Cardiac muscle cell (in vitro differentiated cells and primary cell): ENCODE data around the gene LRRC7. TPM values are rescaled to one million over a fixed set of nuclear protein-coding genes. Genes with fewer than 3 reads are reported as not detected.
A peak's percentile ranks its signal among the peaks of the same experiment; 100 is the strongest.

Source experiments
- DNase-seq, 2 donors: peaks; one replicate each; pipeline versions ENCODE4 v3.0.0 to v3.0.0-alpha.2; 2010 to 2017; ENCODE audit warnings: low read depth in 1 of 2, low spot score in 1 of 2
- H3K27ac ChIP-seq: fragments of 200-600 bp; sonication (generic); 2 replicates; pipeline ENCODE4 v1.5.1; 2016
- H3K27me3 ChIP-seq: fragments of 200-600 bp; sonication (generic); 2 replicates; pipeline ENCODE4 v1.6.0; 2016; ENCODE audit warnings: control low read depth
- H3K36me3 ChIP-seq: fragments of 200-600 bp; sonication (generic); 2 replicates; pipeline ENCODE4 v1.5.1; 2016; ENCODE audit warnings: control low read depth
- H3K4me1 ChIP-seq: fragments of 200-600 bp; sonication (generic); 2 replicates; pipeline ENCODE4 v1.8.1; 2017; ENCODE audit warnings: low read depth, mild to moderate bottlenecking, mixed run types
- H3K4me3 ChIP-seq: fragments of 200-600 bp; sonication (generic); 2 replicates; pipeline ENCODE4 v1.5.1; 2016; ENCODE audit warnings: mild to moderate bottlenecking
- H3K9me3 ChIP-seq: fragments of 200-600 bp; sonication (generic); 2 replicates; pipeline ENCODE4 v1.5.1; 2017; ENCODE audit warnings: low read depth, mild to moderate bottlenecking, control low read depth
- CTCF ChIP-seq: IDR thresholded peaks from 2 replicates; pipeline ENCODE4 v1.5.1; 2012; ENCODE audit warnings: low read depth, mild to moderate bottlenecking, low read length
- polyA plus RNA-seq: library from polyadenylated mRNA; unstranded; fragments of >200 nt; fragmentation: Nextera tagmentation; extraction: Ambion mirVana; gene quantifications from 2 replicates; pipeline ENCODE4 v1.2.1, GENCODE V29; 2016
- total RNA-seq: library from RNA; depleted of rRNA; stranded (reverse); fragments of >200 nt; gene quantifications from 2 replicates; pipeline ENCODE4 v1.2.3, GENCODE V29; 2016

Gene LRRC7
- total and polyA plus RNA-seq, 2 experiments from 2014 or later = 0.09 TPM; not detected in 1

- Histone ChIP-seq H3K27me3 (no peaks in the 10 kb centered on the region), H3K4me1 (peaks cover 27% of the 10 kb centered on the region), H3K36me3 (no peaks in the 10 kb centered on the region), H3K27ac (no peak overlapping the region), H3K4me3 (no peak overlapping the region), H3K9me3 (no peaks in the 10 kb centered on the region)
- peak; percentile 63 for TF ChIP-seq CTCF
- DNase-seq = peak in 1 of 2 donors; percentile 62
Measured at GRCh38 chr1:70142075-70142474, 574.4 kb downstream of the LRRC7 start.

GRCh38 chr1:70143048-70143659, 575.4 kb downstream of the LRRC7 start:
- TF ChIP-seq CTCF = peak; percentile 36
- Histone ChIP-seq H3K27me3 (no peaks in the 10 kb centered on the region), H3K4me1 (peaks cover 18% of the 10 kb centered on the region), H3K9me3 (no peaks in the 10 kb centered on the region), H3K36me3 (no peaks in the 10 kb centered on the region), H3K4me3 (no peak overlapping the region), H3K27ac (no peak overlapping the region)
- DNase-seq = peak in 1 of 2 donors; percentile 62

GRCh38 chr1:70146488-70146887, 578.8 kb downstream of the LRRC7 start:
- no peak for TF ChIP-seq CTCF
- Histone ChIP-seq H3K36me3 (no peaks in the 10 kb centered on the region), H3K4me1 (peaks cover 5% of the 10 kb centered on the region), H3K27me3 (no peaks in the 10 kb centered on the region), H3K27ac (no peak overlapping the region), H3K4me3 (no peak overlapping the region), H3K9me3 (no peaks in the 10 kb centered on the region)
- no peak for DNase-seq

GRCh38 chr1:70150444-70150843, 582.7 kb downstream of the LRRC7 start:
- Histone ChIP-seq H3K4me1 (no peaks in the 10 kb centered on the region), H3K4me3 (no peak overlapping the region), H3K27me3 (no peaks in the 10 kb centered on the region), H3K36me3 (no peaks in the 10 kb centered on the region), H3K27ac (no peak overlapping the region), H3K9me3 (no peaks in the 10 kb centered on the region)
- TF ChIP-seq CTCF = no peak
- no peak for DNase-seq

- Histone ChIP-seq H3K27ac (no peak overlapping the region), H3K36me3 (peaks cover 3% of the 10 kb centered on the region), H3K9me3 (no peaks in the 10 kb centered on the region), H3K4me1 (no peaks in the 10 kb centered on the region), H3K4me3 (no peak overlapping the region), H3K27me3 (no peaks in the 10 kb centered on the region)
- TF ChIP-seq CTCF = no peak
- no peak for DNase-seq
Measured at GRCh38 chr1:70153739-70154138, 586.0 kb downstream of the LRRC7 start.
